ENCODE data around the gene RAC3. TPM values are rescaled to one million over a fixed set of nuclear protein-coding genes. Genes with fewer than 3 reads are reported as not detected.

Gene RAC3
- total RNA-seq, 4 donors from 2014 or later = 0.42 to 2.0 TPM; not detected in 2

DNA sequence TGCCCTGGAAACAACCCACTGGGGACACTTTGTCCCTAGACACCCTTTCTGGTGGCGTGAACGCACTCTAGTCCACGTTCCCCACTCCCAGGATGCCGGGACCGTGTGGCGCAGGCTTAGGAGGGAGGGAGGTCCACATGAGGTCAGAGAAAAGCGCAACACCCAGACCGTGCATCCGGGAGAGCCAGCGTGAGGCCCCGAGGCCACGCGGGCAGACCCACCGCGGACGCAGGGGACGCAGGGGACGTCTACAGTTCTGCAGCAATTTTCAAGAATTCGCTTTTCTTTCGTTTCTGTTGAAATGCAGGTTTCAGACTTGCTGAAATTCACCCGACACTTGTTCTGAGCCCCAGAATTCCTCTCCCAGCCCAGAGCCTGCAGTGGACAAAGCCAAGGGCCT, 15.4 kb downstream of the RAC3 start:
- intact Hi-C loops (cut with DNase I; ENCODE audit: low total_unique reads) = no loop called here
- no peaks in the 10 kb centered on the region for H3K27me3 ChIP-seq
- peaks cover 11 to 12% of the 10 kb centered on the region in 2 donors for H3K4me1 ChIP-seq
- H3K9me3 ChIP-seq = no peaks in the 10 kb centered on the region
- no peak overlapping the region for H3K4me3 ChIP-seq
- no peak overlapping the region for H3K27ac ChIP-seq
- TF ChIP-seq POLR2A (IDR thresholded peaks at IDR 0.05) = no peak
- TF ChIP-seq, protein P1, sequence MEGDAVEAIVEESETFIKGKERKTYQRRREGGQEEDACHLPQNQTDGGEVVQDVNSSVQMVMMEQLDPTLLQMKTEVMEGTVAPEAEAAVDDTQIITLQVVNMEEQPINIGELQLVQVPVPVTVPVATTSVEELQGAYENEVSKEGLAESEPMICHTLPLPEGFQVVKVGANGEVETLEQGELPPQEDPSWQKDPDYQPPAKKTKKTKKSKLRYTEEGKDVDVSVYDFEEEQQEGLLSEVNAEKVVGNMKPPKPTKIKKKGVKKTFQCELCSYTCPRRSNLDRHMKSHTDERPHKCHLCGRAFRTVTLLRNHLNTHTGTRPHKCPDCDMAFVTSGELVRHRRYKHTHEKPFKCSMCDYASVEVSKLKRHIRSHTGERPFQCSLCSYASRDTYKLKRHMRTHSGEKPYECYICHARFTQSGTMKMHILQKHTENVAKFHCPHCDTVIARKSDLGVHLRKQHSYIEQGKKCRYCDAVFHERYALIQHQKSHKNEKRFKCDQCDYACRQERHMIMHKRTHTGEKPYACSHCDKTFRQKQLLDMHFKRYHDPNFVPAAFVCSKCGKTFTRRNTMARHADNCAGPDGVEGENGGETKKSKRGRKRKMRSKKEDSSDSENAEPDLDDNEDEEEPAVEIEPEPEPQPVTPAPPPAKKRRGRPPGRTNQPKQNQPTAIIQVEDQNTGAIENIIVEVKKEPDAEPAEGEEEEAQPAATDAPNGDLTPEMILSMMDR (IDR thresholded peaks at IDR 0.05 in 4 of 5, conservative IDR thresholded peaks at IDR 0.05 in 1 of 5) = no peak
- in situ Hi-C loops (cut with MboI; ENCODE audit: low sequenced_read_pairs in 4 of 4) = loop anchor here in 1 of 4 donors (25.0 kb wide), 1 partner anchor 90 kb away; no protein-coding TSS in a partner anchor
- no peak for ATAC-seq
- H3K36me3 ChIP-seq = peaks cover 0 to 35% of the 10 kb centered on the region in 2 donors
- no peak for DNase-seq

DNA sequence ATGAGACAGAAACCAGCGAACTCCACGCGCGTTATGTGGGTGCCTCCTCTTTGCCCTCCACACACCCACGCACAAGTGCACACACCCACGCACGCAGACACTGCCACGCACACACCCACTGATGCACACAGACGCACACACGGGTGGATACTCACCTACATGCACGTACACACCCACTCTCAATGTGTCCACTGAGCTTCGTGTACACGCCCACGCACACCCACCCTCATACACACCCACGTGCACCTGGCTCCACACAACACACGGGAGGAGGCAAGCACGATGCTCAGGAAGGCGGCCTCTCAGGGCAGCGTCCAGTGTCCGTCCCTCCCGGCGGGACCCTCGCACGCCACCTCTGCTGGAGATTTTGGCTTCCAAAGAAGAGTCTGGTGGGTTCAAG, 15.9 kb downstream of the RAC3 start:
- intact Hi-C loops (cut with DNase I; ENCODE audit: low total_unique reads) (no loop called here), in situ Hi-C loops (cut with MboI; ENCODE audit: low sequenced_read_pairs in 4 of 4) (loop anchor here in 1 of 4 donors (25.0 kb wide), 1 partner anchor 90 kb away; no protein-coding TSS in a partner anchor)
- ATAC-seq (no peak), DNase-seq (no peak)
- Histone ChIP-seq H3K9me3 (no peaks in the 10 kb centered on the region), H3K27ac (no peak overlapping the region), H3K36me3 (peaks cover 0 to 35% of the 10 kb centered on the region in 2 donors), H3K27me3 (no peaks in the 10 kb centered on the region), H3K4me3 (no peak overlapping the region), H3K4me1 (peaks cover 11 to 15% of the 10 kb centered on the region in 2 donors)
- TF ChIP-seq POLR2A (IDR thresholded peaks at IDR 0.05) = no peak
- TF ChIP-seq, protein P1 (IDR thresholded peaks at IDR 0.05 in 4 of 5, conservative IDR thresholded peaks at IDR 0.05 in 1 of 5) = no peak

DNA sequence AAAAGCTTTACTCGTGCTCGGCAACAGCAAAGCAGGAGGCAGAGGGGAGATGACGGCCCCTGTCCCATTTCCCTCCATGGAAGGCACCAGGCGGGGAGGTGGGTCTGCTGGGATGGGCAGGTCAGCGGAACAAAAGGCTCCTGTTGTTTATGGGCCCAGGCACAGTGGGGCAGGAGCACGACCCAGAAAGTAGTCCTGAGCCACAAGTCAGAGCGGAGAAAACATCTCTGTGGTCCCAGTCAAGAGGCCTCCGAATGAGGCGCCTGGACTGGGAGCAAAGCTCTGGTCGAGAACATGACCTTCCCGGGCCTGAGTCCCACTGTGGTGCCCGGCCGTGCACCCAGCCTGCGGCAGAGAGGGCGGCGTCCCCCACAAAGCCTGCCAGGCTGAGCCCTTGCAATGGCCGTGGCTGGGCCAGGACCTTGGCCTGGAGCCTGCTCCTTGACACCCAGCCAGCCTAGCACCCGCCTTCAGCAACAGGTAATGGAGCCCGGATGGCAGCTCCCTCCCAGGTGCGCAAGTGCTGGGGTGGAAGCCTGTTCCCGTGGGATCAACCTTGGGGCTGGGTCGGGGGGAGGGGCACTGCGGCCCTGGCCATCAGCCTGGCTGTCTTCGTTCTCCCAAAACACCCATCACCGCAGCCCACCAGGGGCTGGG, 16.6 kb downstream of the RAC3 start:
- H3K36me3 ChIP-seq = peaks cover 0 to 35% of the 10 kb centered on the region in 2 donors
- peaks cover 18 to 22% of the 10 kb centered on the region in 2 donors for H3K4me1 ChIP-seq
- no peaks in the 10 kb centered on the region for H3K27me3 ChIP-seq
- H3K9me3 ChIP-seq = no peaks in the 10 kb centered on the region
- H3K4me3 ChIP-seq = no peak overlapping the region
- TF ChIP-seq, protein P1 (IDR thresholded peaks at IDR 0.05 in 4 of 5, conservative IDR thresholded peaks at IDR 0.05 in 1 of 5) = no peak
- no peak for TF ChIP-seq POLR2A (IDR thresholded peaks at IDR 0.05)
- in situ Hi-C loops (cut with MboI; ENCODE audit: low sequenced_read_pairs in 4 of 4) = loop anchor here in 1 of 4 donors (25.0 kb wide), 1 partner anchor 89 kb away; no protein-coding TSS in a partner anchor
- ATAC-seq = no peak
- DNase-seq = no peak
- no peak overlapping the region for H3K27ac ChIP-seq
- intact Hi-C loops (cut with DNase I; ENCODE audit: low total_unique reads) = no loop called here

DNA sequence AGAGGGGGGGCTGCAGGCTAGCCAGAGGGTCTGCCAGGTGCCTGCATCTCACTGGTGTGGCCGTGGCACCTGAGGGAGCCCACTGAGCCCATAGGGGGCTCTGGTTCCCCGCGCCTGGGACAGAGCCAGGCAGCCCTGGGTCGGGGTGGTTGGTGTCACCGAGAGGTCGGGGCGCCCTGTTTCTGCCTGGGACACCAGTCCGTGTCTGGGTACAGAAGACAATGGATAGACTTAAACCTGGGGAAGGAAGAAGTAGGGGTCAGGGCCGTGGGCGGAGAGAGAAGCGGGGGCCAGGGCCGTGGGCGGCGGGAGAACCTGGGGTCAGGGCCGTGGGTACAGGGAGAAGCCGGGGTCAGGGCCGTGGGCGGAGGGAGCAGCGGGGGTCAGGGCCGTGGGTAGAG, 17.1 kb downstream of the RAC3 start:
- Histone ChIP-seq H3K4me1 (peaks cover 22 to 27% of the 10 kb centered on the region in 2 donors), H3K36me3 (peaks cover 0 to 39% of the 10 kb centered on the region in 2 donors), H3K27ac (no peak overlapping the region), H3K4me3 (no peak overlapping the region), H3K27me3 (no peaks in the 10 kb centered on the region), H3K9me3 (no peaks in the 10 kb centered on the region)
- ATAC-seq (no peak), DNase-seq (no peak)
- in situ Hi-C loops (cut with MboI; ENCODE audit: low sequenced_read_pairs in 4 of 4) = loop anchor here in 1 of 4 donors (25.0 kb wide), 1 partner anchor 89 kb away; no protein-coding TSS in a partner anchor
- no peak for TF ChIP-seq POLR2A (IDR thresholded peaks at IDR 0.05)
- TF ChIP-seq, protein P1 (IDR thresholded peaks at IDR 0.05 in 4 of 5, conservative IDR thresholded peaks at IDR 0.05 in 1 of 5) = no peak
- intact Hi-C loops (cut with DNase I; ENCODE audit: low total_unique reads) = no loop called here

All from gastrocnemius medialis (tissue), 4 donors.